Cardiac fibroblast (primary cell): ENCODE measurements around the gene LOXL3.

Source experiments
- DNase-seq, 2 donors: peaks; one replicate each; pipeline versions ENCODE4 v3.0.0 to v3.0.0-alpha.2; 2010; ENCODE audit warnings: low read depth in 2 of 2
- H3K4me3 ChIP-seq, 2 donors: replicated peaks in 1 of 2; 1 replicate in 1 of 2; 2 replicates in 1 of 2; pipeline ENCODE4 v1.5.1; 2011; ENCODE audit warnings: low read depth in 2 of 2, low read length in 2 of 2, mild to moderate bottlenecking in 2 of 2, moderate library complexity in 1 of 2
- TF ChIP-seq, protein P1 (sequence below): IDR thresholded peaks from one replicate; pipeline ENCODE4 v1.5.1; 2011; ENCODE audit warnings: low read depth, mild to moderate bottlenecking, low read length, inconsistent platforms

LOXL3 gene

DNA sequence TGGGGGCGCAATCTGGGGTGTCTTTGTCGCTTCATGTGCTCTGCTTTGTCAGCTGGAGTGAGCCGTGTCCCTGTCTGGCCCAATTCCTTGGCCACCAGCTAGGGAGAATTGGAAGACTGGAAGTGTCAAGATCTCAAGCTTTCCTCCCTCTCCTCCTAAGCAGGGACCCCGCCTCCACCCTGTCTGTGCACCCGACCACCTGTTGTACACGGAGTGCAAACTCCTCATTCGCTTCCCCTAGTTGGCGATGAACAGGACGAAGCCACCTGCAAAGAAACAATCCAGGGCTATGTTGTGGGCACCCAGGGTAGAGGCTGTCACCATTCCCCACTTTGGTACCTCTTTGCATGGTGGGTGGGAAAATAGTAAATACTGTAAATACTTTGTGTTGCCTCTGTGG is 26.0 kb downstream of the LOXL3 start:
- no peak overlapping the region for H3K4me3 ChIP-seq
- TF ChIP-seq, protein P1, sequence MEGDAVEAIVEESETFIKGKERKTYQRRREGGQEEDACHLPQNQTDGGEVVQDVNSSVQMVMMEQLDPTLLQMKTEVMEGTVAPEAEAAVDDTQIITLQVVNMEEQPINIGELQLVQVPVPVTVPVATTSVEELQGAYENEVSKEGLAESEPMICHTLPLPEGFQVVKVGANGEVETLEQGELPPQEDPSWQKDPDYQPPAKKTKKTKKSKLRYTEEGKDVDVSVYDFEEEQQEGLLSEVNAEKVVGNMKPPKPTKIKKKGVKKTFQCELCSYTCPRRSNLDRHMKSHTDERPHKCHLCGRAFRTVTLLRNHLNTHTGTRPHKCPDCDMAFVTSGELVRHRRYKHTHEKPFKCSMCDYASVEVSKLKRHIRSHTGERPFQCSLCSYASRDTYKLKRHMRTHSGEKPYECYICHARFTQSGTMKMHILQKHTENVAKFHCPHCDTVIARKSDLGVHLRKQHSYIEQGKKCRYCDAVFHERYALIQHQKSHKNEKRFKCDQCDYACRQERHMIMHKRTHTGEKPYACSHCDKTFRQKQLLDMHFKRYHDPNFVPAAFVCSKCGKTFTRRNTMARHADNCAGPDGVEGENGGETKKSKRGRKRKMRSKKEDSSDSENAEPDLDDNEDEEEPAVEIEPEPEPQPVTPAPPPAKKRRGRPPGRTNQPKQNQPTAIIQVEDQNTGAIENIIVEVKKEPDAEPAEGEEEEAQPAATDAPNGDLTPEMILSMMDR, result no peak
- DNase-seq, result no peak

DNA sequence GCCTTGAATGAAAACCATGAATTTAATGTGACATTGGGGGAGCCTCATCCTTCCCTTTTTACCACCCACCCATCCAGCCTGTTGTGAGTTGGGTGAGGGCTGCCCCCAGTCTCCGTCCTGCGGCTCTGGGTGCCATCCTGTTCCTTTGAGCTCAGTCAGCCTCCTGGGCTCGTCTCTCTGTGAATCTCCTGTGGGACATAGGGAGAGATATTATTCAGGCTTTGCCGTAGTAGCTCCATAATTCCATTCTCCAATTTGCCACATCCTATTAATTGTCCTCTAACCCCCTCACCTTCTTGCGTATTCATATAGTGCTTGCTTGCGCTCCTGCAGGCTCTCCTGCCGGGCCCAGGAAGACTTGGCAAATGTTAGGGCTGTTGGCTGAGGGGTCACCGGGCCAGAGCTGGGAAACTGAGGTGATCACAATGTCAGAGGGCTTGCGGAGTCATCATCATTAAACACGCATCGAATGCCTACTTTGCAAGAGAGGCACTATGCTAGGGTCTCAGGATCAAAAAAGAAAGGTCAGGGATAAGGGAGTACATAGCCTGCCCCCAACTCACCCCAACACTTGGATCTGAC is 27.0 kb downstream of the LOXL3 start:
- TF ChIP-seq, protein P1, result no peak
- DNase-seq, result no peak

DNA sequence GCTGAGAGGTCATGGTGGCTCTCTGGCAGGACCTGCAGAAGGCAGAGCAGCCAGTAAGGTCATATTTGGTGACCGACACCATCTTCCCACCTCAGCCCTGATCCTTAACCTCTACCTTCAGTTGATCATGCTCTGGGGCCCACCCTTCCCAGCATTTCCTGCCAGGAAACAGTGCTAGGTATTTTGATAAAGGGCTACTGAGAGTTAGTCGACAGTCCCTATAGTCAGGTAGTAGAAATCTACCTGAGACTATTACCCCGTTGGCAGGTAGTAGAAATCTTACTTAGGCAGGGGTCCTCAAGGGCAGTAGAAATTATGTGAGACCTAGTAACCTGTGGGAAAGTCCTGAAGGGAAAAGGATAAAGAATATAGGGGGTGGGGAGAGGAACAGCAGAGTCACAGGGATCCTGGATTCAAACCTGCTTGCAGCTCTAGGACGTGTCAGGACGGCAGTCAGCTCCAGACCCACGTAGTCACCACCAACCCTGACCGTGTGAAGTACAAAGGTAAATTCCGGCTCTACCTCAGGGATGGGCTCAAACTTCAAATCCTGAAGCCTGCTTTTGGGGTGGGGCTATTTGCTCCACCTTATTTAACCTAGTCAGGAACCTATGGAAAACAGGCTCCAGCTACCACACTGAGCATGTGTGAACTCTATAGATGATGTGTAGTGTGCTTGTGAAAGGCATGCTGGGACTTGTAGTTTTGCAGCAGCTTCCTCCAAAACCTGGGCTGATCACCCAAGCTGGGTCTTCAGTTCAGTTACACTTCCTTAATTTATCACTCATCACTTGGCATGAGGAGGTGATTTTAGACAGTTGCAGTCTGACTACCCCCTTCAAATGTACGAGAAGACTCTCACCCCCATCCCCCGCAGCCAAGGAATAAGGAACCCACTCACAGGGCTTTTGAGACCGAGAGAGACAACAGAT is 27.8 kb downstream of the LOXL3 start, which contains the start of gene DQX1:
Gene DQX1 (minus strand): TSS at position 515 of the 932 bp plus-strand sequence. CDS start 502 bp downstream, at position 13.
- peak; percentile 30 to 49 for DNase-seq
- TF ChIP-seq, protein P1, result no peak
- no peak within 1 kb of the TSS for H3K4me3 ChIP-seq

More for the DNA sequence above, 27.0 kb downstream of the LOXL3 start:
- no peak overlapping the region for H3K4me3 ChIP-seq

DNA sequence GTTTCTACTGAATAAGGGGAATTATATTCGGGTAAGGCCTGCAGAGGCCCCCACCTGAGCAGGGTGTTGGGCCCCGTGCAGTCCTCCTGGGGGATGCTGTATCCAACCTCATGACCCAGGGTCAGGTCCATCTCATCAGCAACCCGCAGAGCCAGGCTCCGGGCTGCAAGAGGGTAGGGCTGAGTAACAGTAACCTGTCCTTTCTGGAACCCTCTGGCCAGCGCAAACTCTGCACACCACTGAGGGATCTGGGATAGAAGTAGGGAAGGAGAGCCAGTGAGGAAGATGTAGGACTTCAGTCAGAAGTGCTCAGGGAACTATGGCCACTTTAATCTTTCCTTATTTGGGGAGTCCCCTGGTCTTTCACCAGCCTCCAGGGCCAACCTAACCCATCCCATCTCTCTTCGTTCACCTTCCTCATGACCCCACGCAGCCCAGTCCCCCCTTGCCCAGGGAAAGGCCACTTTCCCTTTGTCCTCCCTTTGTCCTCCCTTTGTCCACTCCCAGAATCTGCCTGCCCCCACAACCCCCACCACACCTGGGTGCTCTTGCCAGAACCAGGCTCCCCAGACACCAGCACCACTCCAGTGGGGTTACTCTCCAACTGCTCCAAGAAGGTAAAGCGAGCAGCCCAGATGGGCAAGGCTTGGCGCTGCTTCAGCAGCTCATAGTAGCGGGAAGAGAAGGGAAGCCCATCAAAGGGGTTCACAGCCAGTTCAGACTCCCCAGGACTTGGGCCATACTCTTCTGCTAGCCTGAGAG is 28.6 kb downstream of the LOXL3 start:
- H3K4me3 ChIP-seq, result no peak overlapping the region
- no peak for DNase-seq
- TF ChIP-seq, protein P1, result no peak

DNA sequence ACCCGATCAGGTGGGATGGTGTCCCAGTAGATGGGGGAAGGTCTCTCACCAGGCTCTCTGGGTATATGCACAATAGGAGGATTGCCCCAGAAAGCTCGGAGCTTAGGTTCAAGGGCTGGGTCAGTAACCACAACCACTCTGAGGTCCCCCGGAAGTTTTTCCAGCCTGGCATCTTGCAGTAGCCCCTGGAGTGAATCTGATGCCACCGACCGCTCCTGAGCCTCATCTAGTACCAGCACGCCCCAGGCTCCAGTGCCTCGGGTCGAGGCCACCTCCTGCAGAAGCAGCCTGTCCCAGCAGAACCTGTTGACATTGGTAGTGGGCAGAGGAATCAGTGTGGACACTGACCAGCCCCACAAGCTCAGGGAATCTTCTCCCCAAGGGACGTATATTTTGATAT is 29.7 kb downstream of the LOXL3 start:
- TF ChIP-seq, protein P1, result no peak
- no peak for DNase-seq
- H3K4me3 ChIP-seq, result no peak overlapping the region

DNA sequence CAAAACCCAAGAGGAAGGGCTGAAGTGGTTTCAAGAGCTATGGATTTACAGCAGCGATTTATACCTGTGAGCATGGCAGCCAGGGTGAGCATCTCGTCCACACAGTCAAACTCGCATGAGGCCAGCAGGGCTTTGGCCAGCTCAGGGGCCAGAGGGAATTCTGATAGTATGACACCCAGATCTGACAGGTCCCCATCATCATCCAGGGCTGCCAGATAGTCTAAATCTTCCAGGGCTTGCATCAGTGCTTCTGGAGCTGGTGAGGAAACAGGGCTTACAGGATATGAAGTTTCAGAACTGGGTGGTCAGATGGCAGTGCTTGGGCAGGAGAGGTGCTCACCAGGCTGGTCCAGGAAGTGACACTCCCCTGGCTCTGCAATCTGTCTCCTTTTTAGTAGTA is 31.2 kb downstream of the LOXL3 start:
- TF ChIP-seq, protein P1, result no peak
- DNase-seq, result no peak
- H3K4me3 ChIP-seq, result no peak overlapping the region
